Cardiac fibroblast (primary cell): ENCODE data around the gene LRRC37A2.
"Not testable (repeated sequence)": the region's sequence is repeated elsewhere in the genome, so short reads cannot be mapped to it uniquely, and the experiment has no call there.

Experiments used
- DNase-seq, 2 donors: peaks; one replicate each; pipeline versions ENCODE4 v3.0.0 to v3.0.0-alpha.2; 2010; ENCODE audit warnings: low read depth in 2 of 2
- H3K4me3 ChIP-seq, 2 donors: replicated peaks in 1 of 2; 1 replicate in 1 of 2; 2 replicates in 1 of 2; pipeline ENCODE4 v1.5.1; 2011; ENCODE audit warnings: low read depth in 2 of 2, low read length in 2 of 2, mild to moderate bottlenecking in 2 of 2, moderate library complexity in 1 of 2

The LRRC37A2 gene

GRCh38 chr17:46585444-46585843 is 73.2 kb downstream of the LRRC37A2 start:
- not testable (repeated sequence) for H3K4me3 ChIP-seq, DNase-seq

GRCh38 chr17:46590157-46591146 is 78.2 kb downstream of the LRRC37A2 start, which contains the start of gene NSF:
Gene NSF (plus strand): TSS chr17:46590669. CDS start chr17:46590776, 107 bp downstream.
- not testable (repeated sequence) for H3K4me3 ChIP-seq, DNase-seq

- DNase-seq = not testable (repeated sequence)
Measured at GRCh38 chr17:46591332-46591731, 79.1 kb downstream of the LRRC37A2 start.

GRCh38 chr17:46598344-46598931 is 86.2 kb downstream of the LRRC37A2 start:
- not testable (repeated sequence) for H3K4me3 ChIP-seq, DNase-seq

More at GRCh38 chr17:46591332-46591731, 79.1 kb downstream of the LRRC37A2 start:
- H3K4me3 ChIP-seq = not testable (repeated sequence)

- H3K4me3 ChIP-seq, DNase-seq: not testable (repeated sequence)
Measured at GRCh38 chr17:46600767-46601166, 88.5 kb downstream of the LRRC37A2 start.

GRCh38 chr17:46603125-46603524 is 90.9 kb downstream of the LRRC37A2 start:
- not testable (repeated sequence) for DNase-seq, H3K4me3 ChIP-seq
